HG03175 (cell line): ENCODE results near the gene UPF2.

Experiments used
- ATAC-seq: cut with Tn5 transposase; IDR thresholded peaks from one replicate; pipeline ENCODE4 v1.9.1; 2021; ENCODE audit warnings: mild to moderate bottlenecking, moderate library complexity; ENCODE audit not compliant: unreplicated experiment

The UPF2 gene

GRCh38 chr10:11870461-11870780, 172.2 kb downstream of the UPF2 start:
- no peak for ATAC-seq
